ENCODE measurements around the gene VSIG4.

Gene VSIG4

GRCh38 chrX:66021401-66021764 lies 18.5 kb downstream of the VSIG4 start:
- TF ChIP-seq CTCF (IDR thresholded peaks at IDR 0.05; ENCODE audit: low read depth, low read length): no peak
- DNase-seq (ENCODE audit: low read depth, low spot score): no peak
- in situ Hi-C loops (cut with HindIII; ENCODE audit: low sequenced_read_pairs): no loop called here
- H3K4me3 ChIP-seq (ENCODE audit: low read depth, low read length): no peak overlapping the region

- DNase-seq (ENCODE audit: low read depth, low spot score): no peak
- no peak overlapping the region for H3K4me3 ChIP-seq (ENCODE audit: low read depth, low read length)
- TF ChIP-seq CTCF (IDR thresholded peaks at IDR 0.05; ENCODE audit: low read depth, low read length): no peak
- in situ Hi-C loops (cut with HindIII; ENCODE audit: low sequenced_read_pairs): no loop called here
Measured at GRCh38 chrX:66020631-66021334, 19.1 kb downstream of the VSIG4 start.

- TF ChIP-seq CTCF (IDR thresholded peaks at IDR 0.05; ENCODE audit: low read depth, low read length): no peak
- no peak overlapping the region for H3K4me3 ChIP-seq (ENCODE audit: low read depth, low read length)
- no peak for DNase-seq (ENCODE audit: low read depth, low spot score)
- in situ Hi-C loops (cut with HindIII; ENCODE audit: low sequenced_read_pairs): no loop called here
Measured at GRCh38 chrX:66019974-66020373, 19.9 kb downstream of the VSIG4 start.

- no peak for TF ChIP-seq CTCF (IDR thresholded peaks at IDR 0.05; ENCODE audit: low read depth, low read length)
- no peak for DNase-seq (ENCODE audit: low read depth, low spot score)
- in situ Hi-C loops (cut with HindIII; ENCODE audit: low sequenced_read_pairs): no loop called here
- H3K4me3 ChIP-seq (ENCODE audit: low read depth, low read length): no peak overlapping the region
Measured at GRCh38 chrX:66019310-66019652, 20.6 kb downstream of the VSIG4 start.

GRCh38 chrX:66018585-66019309 lies 21.1 kb downstream of the VSIG4 start:
- no peak for TF ChIP-seq CTCF (IDR thresholded peaks at IDR 0.05; ENCODE audit: low read depth, low read length)

GRCh38 chrX:66017659-66018170 lies 22.2 kb downstream of the VSIG4 start:
- DNase-seq (ENCODE audit: low read depth, low spot score): no peak
- in situ Hi-C loops (cut with HindIII; ENCODE audit: low sequenced_read_pairs): no loop called here
- H3K4me3 ChIP-seq (ENCODE audit: low read depth, low read length): no peak overlapping the region
- no peak for TF ChIP-seq CTCF (IDR thresholded peaks at IDR 0.05; ENCODE audit: low read depth, low read length)

More at GRCh38 chrX:66018585-66019309, 21.1 kb downstream of the VSIG4 start:
- no peak overlapping the region for H3K4me3 ChIP-seq (ENCODE audit: low read depth, low read length)
- in situ Hi-C loops (cut with HindIII; ENCODE audit: low sequenced_read_pairs): no loop called here
- no peak for DNase-seq (ENCODE audit: low read depth, low spot score)

Data from astrocyte of the spinal cord (primary cell).